B cell (primary cell): ENCODE measurements around the gene LMTK3. TPM values are rescaled to one million over a fixed set of nuclear protein-coding genes. Genes with fewer than 3 reads are reported as not detected.

Experiments
- ATAC-seq: fragments of 200-7000 bp; cut with Tn5 transposase; one replicate; pipeline ENCODE4 v1.10.0; 2021; ENCODE audit warnings: low read depth, mild to moderate bottlenecking, moderate number of reproducible peaks, moderate library complexity
- CTCF ChIA-PET: fragments of 350-600 bp; sonication (Branson Sonifier 250); formaldehyde crosslinking; loops from one replicate; lab custom pipeline; 2021; ENCODE audit warnings: antibody characterized with exemption, inconsistent platforms; lab: Charles Lee
- POLR2A ChIA-PET: fragments of 350-600 bp; sonication (Branson Sonifier 250); formaldehyde crosslinking; loops from one replicate; lab custom pipeline; 2021; ENCODE audit warnings: antibody characterized with exemption; lab: Charles Lee
- DNase-seq: peaks from one replicate; pipeline ENCODE4 v3.0.0; 2013
- H2AFZ ChIP-seq: 2 replicates; pipeline ENCODE4 v1.6.1; 2012; ENCODE audit warnings: mild to moderate bottlenecking, low read depth, low read length; ENCODE audit not compliant: insufficient read depth, poor library complexity, severe bottlenecking
- H3K27ac ChIP-seq, 2 donors: 1 replicate in 1 of 2; 2 replicates in 1 of 2; pipeline ENCODE4 v1.5.1; 2012 to 2013; ENCODE audit warnings: low read length in 2 of 2, mild to moderate bottlenecking in 2 of 2, moderate library complexity in 1 of 2
- H3K27me3 ChIP-seq, 4 experiments: fragments of 200-600 bp in 1 of 4; sonication (generic) in 1 of 4; replicated peaks in 1 of 4; 1 replicate in 2 of 4; 2 replicates in 2 of 4; pipeline versions ENCODE4 v1.6.1 to v1.7.0; 2013 to 2016; ENCODE audit warnings: low read length in 3 of 4, mild to moderate bottlenecking in 2 of 4, mixed read lengths in 1 of 4, moderate library complexity in 1 of 4; ENCODE audit not compliant: insufficient read depth in 4 of 4, control insufficient read depth in 3 of 4; ENCODE audit errors: control extremely low read depth in 1 of 4
- H3K36me3 ChIP-seq, 2 experiments: replicated peaks in 1 of 2; 1 replicate in 1 of 2; 2 replicates in 1 of 2; pipeline versions ENCODE4 v1.6.1 to v1.7.1; 2013; ENCODE audit warnings: low read length in 1 of 2; ENCODE audit not compliant: insufficient read depth in 2 of 2, control insufficient read depth in 1 of 2; ENCODE audit errors: control extremely low read depth in 1 of 2, extremely low read depth in 1 of 2
- H3K4me1 ChIP-seq, 2 donors: fragments of 200-600 bp in 1 of 2; sonication (generic) in 1 of 2; 1 replicate in 1 of 2; 2 replicates in 1 of 2; pipeline versions ENCODE4 v1.5.1 to v1.6.1; 2013 to 2017; ENCODE audit warnings: low read length in 2 of 2; ENCODE audit not compliant: control insufficient read depth in 2 of 2, insufficient read depth in 2 of 2
- H3K4me2 ChIP-seq: replicated peaks from 2 replicates; pipeline ENCODE3; 2012; ENCODE audit warnings: mild to moderate bottlenecking, low read depth, low read length; ENCODE audit not compliant: poor library complexity, severe bottlenecking
- H3K4me3 ChIP-seq, 5 experiments: fragments of 200-600 bp in 1 of 5; sonication (generic) in 1 of 5; 1 replicate in 3 of 5; 2 replicates in 2 of 5; pipeline versions ENCODE4 v1.5.1 to v1.7.0; 2011 to 2016; ENCODE audit warnings: low read length in 4 of 5, mild to moderate bottlenecking in 4 of 5, low read depth in 2 of 5, control low read depth in 1 of 5, moderate library complexity in 1 of 5; ENCODE audit not compliant: insufficient read depth in 1 of 5; ENCODE audit errors: control extremely low read depth in 1 of 5, extremely low read depth in 1 of 5
- H3K79me2 ChIP-seq: fragments of 200-600 bp; sonication (generic); one replicate; pipeline ENCODE4 v1.6.0; 2016; ENCODE audit warnings: low read length; ENCODE audit not compliant: control insufficient read depth, insufficient read depth
- H3K9ac ChIP-seq: fragments of 200-600 bp; sonication (generic); 2 replicates; pipeline ENCODE4 v1.6.1; 2017; ENCODE audit warnings: mild to moderate bottlenecking, low read length, moderate library complexity
- H3K9me3 ChIP-seq, 3 donors: one replicate each; pipeline versions ENCODE4 v1.6.1 to v1.7.1; 2013; ENCODE audit warnings: low read length in 2 of 3; ENCODE audit not compliant: control insufficient read depth in 2 of 3, insufficient read depth in 1 of 3; ENCODE audit errors: control extremely low read depth in 1 of 3
- H4K20me1 ChIP-seq: 2 replicates; pipeline ENCODE4 v1.6.0; 2012; ENCODE audit warnings: mild to moderate bottlenecking, low read length; ENCODE audit not compliant: insufficient read depth, control insufficient read depth, poor library complexity, severe bottlenecking
- H3K27ac Mint-ChIP-seq: one replicate; pipeline ENCODE4 v1.8.0; 2021; ENCODE audit warnings: mixed read lengths
- H3K27me3 Mint-ChIP-seq: one replicate; pipeline ENCODE4 v1.8.0; 2021; ENCODE audit warnings: mixed read lengths
- H3K4me1 Mint-ChIP-seq: one replicate; pipeline ENCODE4 v1.8.0; 2021; ENCODE audit warnings: mixed read lengths
- H3K4me3 Mint-ChIP-seq: one replicate; pipeline ENCODE4 v1.8.0; 2021; ENCODE audit warnings: mixed read lengths
- H3K9me3 Mint-ChIP-seq: one replicate; pipeline ENCODE4 v1.8.0; 2022; ENCODE audit warnings: mixed read lengths; ENCODE audit not compliant: insufficient read depth
- EZH2 ChIP-seq: IDR thresholded peaks from 2 replicates; pipeline ENCODE4 v1.6.1; 2012; ENCODE audit warnings: borderline replicate concordance, low read depth, mild to moderate bottlenecking, moderate library complexity, low read length; ENCODE audit not compliant: insufficient read depth, poor library complexity, severe bottlenecking
- WGBS: methylation state at CpG from one replicate; pipeline ENCODE4 v1.1.5; 2013; ENCODE audit warnings: missing lambda C conversion rate; ENCODE audit not compliant: insufficient coverage; 5-methylcytosine and 5-hydroxymethylcytosine counted together
- intact Hi-C: fragments of 100-400 bp; cut with micrococcal nuclease; formaldehyde crosslinking; loops from one replicate; pipeline ENCODE4 v1.10.0; 2022
- polyA plus RNA-seq: library from polyadenylated mRNA; depleted of rRNA; stranded (reverse); fragments of >200 nt; gene quantifications from 2 replicates; pipeline ENCODE4 v1.2.3, GENCODE V29; 2012
- total RNA-seq, 2 donors: library from RNA; stranded (reverse); fragments of 120-200 nt in 1 of 2; gene quantifications; 1 replicate in 1 of 2; 2 replicates in 1 of 2; pipeline versions ENCODE4 v1.2.3 to v1.2.4, GENCODE V29; 2013 to 2022
- TF ChIP-seq, protein P1 (sequence below): fragments of 200-600 bp; IDR thresholded peaks from one replicate; pipeline ENCODE4 v1.8.0; 2022; ENCODE audit warnings: antibody characterized with exemption, mild to moderate bottlenecking

The LMTK3 gene
- total and polyA plus RNA-seq, 2 donors (not counting 1 experiment from before 2014, with no cell fraction given): 0.19 to 1.6 TPM

DNA sequence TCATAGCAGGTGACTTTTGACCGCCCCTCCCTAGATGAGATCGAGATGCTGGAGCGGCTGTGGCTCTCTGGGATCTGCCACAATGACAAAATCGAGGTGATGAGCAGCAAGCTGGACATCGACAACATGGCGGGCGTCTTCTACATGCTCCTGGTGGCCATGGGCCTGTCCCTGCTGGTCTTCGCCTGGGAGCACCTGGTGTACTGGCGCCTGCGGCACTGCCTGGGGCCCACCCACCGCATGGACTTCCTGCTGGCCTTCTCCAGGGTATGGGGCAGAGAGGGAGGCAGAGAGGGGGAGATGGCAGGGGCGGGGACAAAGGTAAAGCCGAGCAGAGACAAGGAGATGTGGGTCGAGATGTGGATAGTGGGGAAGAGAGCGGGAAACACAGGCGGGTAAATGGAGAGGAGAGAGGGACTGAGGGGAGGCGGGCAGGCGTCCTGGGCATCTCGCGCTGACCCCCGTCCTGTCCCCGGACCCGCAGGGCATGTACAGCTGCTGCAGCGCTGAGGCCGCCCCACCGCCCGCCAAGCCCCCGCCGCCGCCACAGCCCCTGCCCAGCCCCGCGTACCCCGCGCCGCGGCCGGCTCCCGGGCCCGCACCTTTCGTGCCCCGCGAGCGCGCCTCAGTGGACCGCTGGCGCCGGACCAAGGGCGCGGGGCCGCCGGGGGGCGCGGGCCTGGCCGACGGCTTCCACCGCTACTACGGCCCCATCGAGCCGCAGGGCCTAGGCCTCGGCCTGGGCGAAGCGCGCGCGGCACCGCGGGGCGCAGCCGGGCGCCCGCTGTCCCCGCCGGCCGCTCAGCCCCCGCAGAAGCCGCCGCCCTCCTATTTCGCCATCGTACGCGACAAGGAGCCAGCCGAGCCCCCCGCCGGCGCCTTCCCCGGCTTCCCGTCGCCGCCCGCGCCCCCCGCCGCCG, 69.3 kb downstream of the LMTK3 start:
- ChIA-PET CTCF (interaction anchor here (0.8 kb wide), 1 partner anchor 400 kb away, joined by 3 read pairs; no protein-coding TSS in a partner anchor), POLR2A (no interaction called here)
- H3K4me1 ChIP-seq: peaks cover 22 to 27% of the 10 kb centered on the region in 2 donors
- H3K4me3 ChIP-seq: no peak overlapping the region
- 46% methylated on average over 83 of the region's 94 CpGs for WGBS
- Mint-ChIP-seq H3K9me3 (no peaks in the 10 kb centered on the region), H3K27me3 (peaks cover 29% of the 10 kb centered on the region), H3K4me1 (peaks cover 31% of the 10 kb centered on the region), H3K4me3 (peak overlapping the region; percentile 73), H3K27ac (no peak overlapping the region)
- H4K20me1 ChIP-seq: no peaks in the 10 kb centered on the region
- H3K36me3 ChIP-seq: peaks cover 0 to 3% of the 10 kb centered on the region in 2 experiments
- H3K27me3 ChIP-seq: peaks cover 0 to 32% (median 12%) of the 10 kb centered on the region in 4 experiments
- no peak for ATAC-seq
- intact Hi-C loops: no loop called here
- no peak overlapping the region for H2AFZ ChIP-seq
- peaks cover 0 to 21% (median 0%) of the 10 kb centered on the region in 3 donors for H3K9me3 ChIP-seq
- peak; percentile 20 for DNase-seq
- no peak overlapping the region for H3K9ac ChIP-seq
- TF ChIP-seq, protein P1, sequence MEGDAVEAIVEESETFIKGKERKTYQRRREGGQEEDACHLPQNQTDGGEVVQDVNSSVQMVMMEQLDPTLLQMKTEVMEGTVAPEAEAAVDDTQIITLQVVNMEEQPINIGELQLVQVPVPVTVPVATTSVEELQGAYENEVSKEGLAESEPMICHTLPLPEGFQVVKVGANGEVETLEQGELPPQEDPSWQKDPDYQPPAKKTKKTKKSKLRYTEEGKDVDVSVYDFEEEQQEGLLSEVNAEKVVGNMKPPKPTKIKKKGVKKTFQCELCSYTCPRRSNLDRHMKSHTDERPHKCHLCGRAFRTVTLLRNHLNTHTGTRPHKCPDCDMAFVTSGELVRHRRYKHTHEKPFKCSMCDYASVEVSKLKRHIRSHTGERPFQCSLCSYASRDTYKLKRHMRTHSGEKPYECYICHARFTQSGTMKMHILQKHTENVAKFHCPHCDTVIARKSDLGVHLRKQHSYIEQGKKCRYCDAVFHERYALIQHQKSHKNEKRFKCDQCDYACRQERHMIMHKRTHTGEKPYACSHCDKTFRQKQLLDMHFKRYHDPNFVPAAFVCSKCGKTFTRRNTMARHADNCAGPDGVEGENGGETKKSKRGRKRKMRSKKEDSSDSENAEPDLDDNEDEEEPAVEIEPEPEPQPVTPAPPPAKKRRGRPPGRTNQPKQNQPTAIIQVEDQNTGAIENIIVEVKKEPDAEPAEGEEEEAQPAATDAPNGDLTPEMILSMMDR: no peak
- TF ChIP-seq EZH2: no peak
- H3K27ac ChIP-seq: no peak overlapping the region
- H3K4me2 ChIP-seq: no peak overlapping the region
- H3K79me2 ChIP-seq: peaks cover 20% of the 10 kb centered on the region
